DMS114 treated with DMSO at 0.1 percent for 48 hours (cell line): ENCODE data around the gene SLC26A8.
"Not testable (repeated sequence)": the region's sequence is repeated elsewhere in the genome, so short reads cannot be mapped to it uniquely, and the experiment has no call there.

Source experiments
- DNase-seq: peaks from one replicate; lab custom pipeline; 2025; ENCODE audit not compliant: unreplicated experiment; lab: John Stamatoyannopoulos, UW

Gene SLC26A8

GRCh38 chr6:36019167-36019566 lies 5.3 kb downstream of the SLC26A8 start:
- DNase-seq: no peak

- DNase-seq: no peak
Observed at GRCh38 chr6:36018339-36018738, 6.1 kb downstream of the SLC26A8 start.

- no peak for DNase-seq
Observed at GRCh38 chr6:36015666-36016065, 8.8 kb downstream of the SLC26A8 start.

- no peak for DNase-seq
Observed at GRCh38 chr6:36000451-36000850, 24.0 kb downstream of the SLC26A8 start.

GRCh38 chr6:35993150-35993549 lies 31.3 kb downstream of the SLC26A8 start:
- no peak for DNase-seq

- not testable (repeated sequence) for DNase-seq
Observed at GRCh38 chr6:35988047-35988446, 36.4 kb downstream of the SLC26A8 start.

- DNase-seq: no peak
Observed at GRCh38 chr6:35984701-35985100, 39.7 kb downstream of the SLC26A8 start.

GRCh38 chr6:35980991-35981645 lies 43.3 kb downstream of the SLC26A8 start:
- no peak for DNase-seq

GRCh38 chr6:35980126-35980525 lies 44.3 kb downstream of the SLC26A8 start:
- not testable (repeated sequence) for DNase-seq

GRCh38 chr6:35977308-35977707 lies 47.1 kb downstream of the SLC26A8 start:
- DNase-seq: no peak

- DNase-seq: no peak
Observed at GRCh38 chr6:35973670-35974222, 50.7 kb downstream of the SLC26A8 start.

GRCh38 chr6:35972471-35973367 lies 51.7 kb downstream of the SLC26A8 start:
- DNase-seq: no peak

GRCh38 chr6:35970181-35970580 lies 54.3 kb downstream of the SLC26A8 start:
- DNase-seq: no peak

- no peak for DNase-seq
Observed at GRCh38 chr6:35969646-35970045, 54.8 kb downstream of the SLC26A8 start.

GRCh38 chr6:35968821-35969220 lies 55.6 kb downstream of the SLC26A8 start:
- DNase-seq: no peak

GRCh38 chr6:35967076-35967774 lies 57.2 kb downstream of the SLC26A8 start:
- DNase-seq: no peak

GRCh38 chr6:35962779-35963560 lies 61.5 kb downstream of the SLC26A8 start:
- DNase-seq: no peak

- no peak for DNase-seq
Observed at GRCh38 chr6:35960187-35960586, 64.3 kb downstream of the SLC26A8 start.

- DNase-seq: no peak
Observed at GRCh38 chr6:35955970-35956369, 68.5 kb downstream of the SLC26A8 start.

GRCh38 chr6:35955521-35955920 lies 68.9 kb downstream of the SLC26A8 start:
- no peak for DNase-seq

GRCh38 chr6:35955071-35955470 lies 69.4 kb downstream of the SLC26A8 start:
- no peak for DNase-seq
